Suprapubic skin (tissue), 4 donors: ENCODE results near the gene CASP2.

Experiments
- EP300 ChIP-seq: sonication (generic); formaldehyde crosslinking; IDR thresholded peaks from one replicate; pipeline ENCODE4 v1.6.1; 2017; ENCODE audit warnings: antibody characterized with exemption
- POLR2A ChIP-seq, 2 donors: fragments of 450-650 bp; IDR thresholded peaks; one replicate each; pipeline ENCODE4 v1.6.1; 2017; ENCODE audit warnings: antibody characterized with exemption in 2 of 2, mild to moderate bottlenecking in 2 of 2, moderate library complexity in 2 of 2
- POLR2AphosphoS5 ChIP-seq, 3 donors: sonication (generic); formaldehyde crosslinking; IDR thresholded peaks; one replicate each; pipeline ENCODE4 v1.6.1; 2017; ENCODE audit warnings: antibody characterized with exemption in 3 of 3
- TF ChIP-seq, protein P1 (sequence below), 2 donors: fragments of 200-600 bp in 1 of 2; fragments of 450-650 bp in 1 of 2; sonication (generic) in 1 of 2; IDR thresholded peaks; one replicate each; pipeline ENCODE4 v1.5.1; 2016 to 2019; ENCODE audit warnings: antibody characterized with exemption in 2 of 2, mild to moderate bottlenecking in 1 of 2, moderate library complexity in 1 of 2

DNA sequence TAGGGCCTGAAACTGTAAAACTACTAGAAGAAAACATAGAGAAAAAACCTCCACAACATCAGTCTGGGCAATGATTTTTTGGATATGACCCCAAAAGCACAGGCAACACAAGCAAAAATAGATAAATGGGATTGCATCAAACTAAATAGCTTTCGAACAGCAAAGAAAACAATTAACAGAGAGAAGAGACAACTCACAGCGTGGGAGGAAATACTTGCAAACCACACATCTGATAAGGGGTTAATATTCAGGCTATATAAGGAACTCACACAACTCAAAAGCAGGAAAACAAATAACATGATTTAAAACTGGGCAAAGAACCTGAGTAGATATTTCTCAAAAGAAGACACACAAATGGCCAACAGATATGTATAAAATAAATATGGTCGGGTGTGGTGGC is 32.6 kb upstream of the CASP2 start:
- TF ChIP-seq POLR2A (IDR thresholded peaks at IDR 0.05) (no peak), POLR2AphosphoS5 (IDR thresholded peaks at IDR 0.05) (no peak), EP300 (no peak)
- TF ChIP-seq, protein P1, sequence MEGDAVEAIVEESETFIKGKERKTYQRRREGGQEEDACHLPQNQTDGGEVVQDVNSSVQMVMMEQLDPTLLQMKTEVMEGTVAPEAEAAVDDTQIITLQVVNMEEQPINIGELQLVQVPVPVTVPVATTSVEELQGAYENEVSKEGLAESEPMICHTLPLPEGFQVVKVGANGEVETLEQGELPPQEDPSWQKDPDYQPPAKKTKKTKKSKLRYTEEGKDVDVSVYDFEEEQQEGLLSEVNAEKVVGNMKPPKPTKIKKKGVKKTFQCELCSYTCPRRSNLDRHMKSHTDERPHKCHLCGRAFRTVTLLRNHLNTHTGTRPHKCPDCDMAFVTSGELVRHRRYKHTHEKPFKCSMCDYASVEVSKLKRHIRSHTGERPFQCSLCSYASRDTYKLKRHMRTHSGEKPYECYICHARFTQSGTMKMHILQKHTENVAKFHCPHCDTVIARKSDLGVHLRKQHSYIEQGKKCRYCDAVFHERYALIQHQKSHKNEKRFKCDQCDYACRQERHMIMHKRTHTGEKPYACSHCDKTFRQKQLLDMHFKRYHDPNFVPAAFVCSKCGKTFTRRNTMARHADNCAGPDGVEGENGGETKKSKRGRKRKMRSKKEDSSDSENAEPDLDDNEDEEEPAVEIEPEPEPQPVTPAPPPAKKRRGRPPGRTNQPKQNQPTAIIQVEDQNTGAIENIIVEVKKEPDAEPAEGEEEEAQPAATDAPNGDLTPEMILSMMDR (IDR thresholded peaks at IDR 0.05): no peak
